A549 (cell line): Measurements from ENCODE around the gene GOLGA7B.

ENCODE experiments used
- CEBPB ChIP-seq, 2 experiments: fragments of >200 bp in 1 of 2; sonication (Bioruptor Twin) in 1 of 2; formaldehyde crosslinking in 1 of 2; IDR thresholded peaks; 2 replicates each; pipeline ENCODE4 v1.6.1; 2012 to 2016
- MAZ ChIP-seq: fragments of 150-350 bp; IDR thresholded peaks from 2 replicates; pipeline ENCODE4 v1.6.1; 2014; ENCODE audit warnings: antibody characterized with exemption, low read depth, low read length, borderline replicate concordance
- RAD21 ChIP-seq, 2 experiments: fragments of >200 bp in 1 of 2; sonication (Bioruptor Twin) in 1 of 2; formaldehyde crosslinking in 1 of 2; IDR thresholded peaks in 1 of 2; conservative IDR thresholded peaks in 1 of 2; 2 replicates in 1 of 2; 3 replicates in 1 of 2; pipeline ENCODE4 v1.6.1; 2012 to 2018; ENCODE audit warnings: inconsistent platforms in 1 of 2
- RCOR1 ChIP-seq: fragments of 150-350 bp; IDR thresholded peaks from 2 replicates; pipeline ENCODE4 v1.6.1; 2014; ENCODE audit warnings: antibody characterized with exemption, low read length, low read depth
- RFX5 ChIP-seq: fragments of 450-650 bp; IDR thresholded peaks from 2 replicates; pipeline ENCODE4 v1.7.1; 2014; ENCODE audit warnings: antibody characterized with exemption, mild to moderate bottlenecking, moderate library complexity
- SREBF2 ChIP-seq: fragments of 450-650 bp; IDR thresholded peaks from 2 replicates; pipeline ENCODE4 v1.6.1; 2014; ENCODE audit warnings: mild to moderate bottlenecking, moderate library complexity
- TF ChIP-seq, protein P1 (sequence below): IDR thresholded peaks from 2 replicates; pipeline ENCODE4 v1.6.1; 2012
- TF ChIP-seq, protein P2 (sequence below): fragments of >200 bp; sonication (Bioruptor Twin); formaldehyde crosslinking; IDR thresholded peaks from 3 replicates; pipeline ENCODE4 v1.5.1; 2016

DNA sequence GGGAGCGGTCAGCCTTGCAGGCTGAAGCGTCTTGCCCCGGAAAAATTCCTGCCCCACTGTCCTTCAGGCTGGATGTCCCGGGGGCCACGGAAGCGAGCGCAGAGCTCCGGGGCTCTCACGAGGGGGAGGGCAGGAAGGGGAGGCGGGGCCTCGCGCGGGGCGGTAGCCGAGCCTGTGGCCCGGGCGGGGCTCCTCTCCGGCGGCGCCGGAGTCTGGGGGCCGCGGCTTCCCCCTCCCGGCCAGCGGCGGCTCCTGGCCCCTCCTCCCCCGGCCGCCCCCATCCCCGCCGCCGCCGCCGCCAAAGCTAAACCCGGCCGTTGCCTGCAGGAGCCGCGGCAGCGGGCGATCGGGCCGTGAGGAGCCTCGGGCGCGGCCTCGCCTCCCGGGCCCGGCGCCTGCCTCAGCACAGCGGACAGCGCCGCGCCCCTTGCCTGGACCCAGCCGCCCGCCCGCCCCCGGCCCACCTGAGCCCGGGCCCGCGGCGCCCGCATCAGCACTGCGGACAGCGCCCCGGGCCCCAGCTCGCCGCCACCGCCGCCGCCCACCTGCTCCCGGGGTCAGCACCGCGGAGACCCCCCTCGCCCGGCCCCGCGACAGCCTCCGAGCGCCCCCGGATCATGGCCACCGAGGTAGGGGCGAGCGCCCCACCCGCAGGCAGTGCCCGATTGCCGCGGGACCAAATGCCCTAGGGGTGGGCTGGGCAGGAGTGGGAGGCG lies at the start of gene GOLGA7B:
- no peak for TF ChIP-seq SREBF2
- TF ChIP-seq RCOR1, result no peak
- TF ChIP-seq, protein P1, sequence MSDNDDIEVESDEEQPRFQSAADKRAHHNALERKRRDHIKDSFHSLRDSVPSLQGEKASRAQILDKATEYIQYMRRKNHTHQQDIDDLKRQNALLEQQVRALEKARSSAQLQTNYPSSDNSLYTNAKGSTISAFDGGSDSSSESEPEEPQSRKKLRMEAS, result no peak
- TF ChIP-seq, protein P2, sequence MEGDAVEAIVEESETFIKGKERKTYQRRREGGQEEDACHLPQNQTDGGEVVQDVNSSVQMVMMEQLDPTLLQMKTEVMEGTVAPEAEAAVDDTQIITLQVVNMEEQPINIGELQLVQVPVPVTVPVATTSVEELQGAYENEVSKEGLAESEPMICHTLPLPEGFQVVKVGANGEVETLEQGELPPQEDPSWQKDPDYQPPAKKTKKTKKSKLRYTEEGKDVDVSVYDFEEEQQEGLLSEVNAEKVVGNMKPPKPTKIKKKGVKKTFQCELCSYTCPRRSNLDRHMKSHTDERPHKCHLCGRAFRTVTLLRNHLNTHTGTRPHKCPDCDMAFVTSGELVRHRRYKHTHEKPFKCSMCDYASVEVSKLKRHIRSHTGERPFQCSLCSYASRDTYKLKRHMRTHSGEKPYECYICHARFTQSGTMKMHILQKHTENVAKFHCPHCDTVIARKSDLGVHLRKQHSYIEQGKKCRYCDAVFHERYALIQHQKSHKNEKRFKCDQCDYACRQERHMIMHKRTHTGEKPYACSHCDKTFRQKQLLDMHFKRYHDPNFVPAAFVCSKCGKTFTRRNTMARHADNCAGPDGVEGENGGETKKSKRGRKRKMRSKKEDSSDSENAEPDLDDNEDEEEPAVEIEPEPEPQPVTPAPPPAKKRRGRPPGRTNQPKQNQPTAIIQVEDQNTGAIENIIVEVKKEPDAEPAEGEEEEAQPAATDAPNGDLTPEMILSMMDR, result no peak
- no peak for TF ChIP-seq RFX5
- no peak for TF ChIP-seq RAD21 (conservative IDR thresholded peaks at IDR 0.05 in 1 of 2, IDR thresholded peaks at IDR 0.05 in 1 of 2)
- TF ChIP-seq MAZ, result no peak
- no peak for TF ChIP-seq CEBPB (IDR thresholded peaks at IDR 0.05)
